Fibroblast of upper back skin (primary cell): Measurements from ENCODE around the gene ZNF662.
"Not testable (repeated sequence)": the region's sequence is repeated elsewhere in the genome, so short reads cannot be mapped to it uniquely, and the experiment has no call there.

Experiments
- DNase-seq: peaks from one replicate; pipeline ENCODE4 v3.0.0-alpha.2; 2013

ZNF662 gene

GRCh38 chr3:42906070-42906847 lies at the start of gene ZNF662:
Gene ZNF662 (plus strand): TSS chr3:42906142. CDS start chr3:42908115, 1,973 bp downstream.
- peak; percentile 20 for DNase-seq

GRCh38 chr3:42856544-42856943 lies 49.4 kb upstream of the ZNF662 start:
- DNase-seq, result no peak

GRCh38 chr3:42864321-42864950 lies 41.5 kb upstream of the ZNF662 start:
- DNase-seq, result no peak

GRCh38 chr3:42865256-42865655 lies 40.7 kb upstream of the ZNF662 start:
- DNase-seq, result no peak

GRCh38 chr3:42867138-42867537 lies 38.8 kb upstream of the ZNF662 start:
- no peak for DNase-seq

- DNase-seq, result no peak
These were observed 37.1 kb upstream of the ZNF662 start for GRCh38 chr3:42868841-42869240.

- DNase-seq, result no peak
These were observed 34.2 kb upstream of the ZNF662 start for GRCh38 chr3:42871592-42872196.

- DNase-seq, result no peak
These were observed 33.2 kb upstream of the ZNF662 start for GRCh38 chr3:42872718-42873117.

- no peak for DNase-seq
These were observed 32.5 kb upstream of the ZNF662 start for GRCh38 chr3:42873221-42873982.

GRCh38 chr3:42874749-42875148 lies 31.2 kb upstream of the ZNF662 start:
- DNase-seq, result no peak

GRCh38 chr3:42875325-42876151 lies 30.4 kb upstream of the ZNF662 start, which contains the start of gene CYP8B1:
Gene CYP8B1 (minus strand): TSS chr3:42875879. CDS start chr3:42875816, 63 bp downstream.
- no peak for DNase-seq

- no peak for DNase-seq
These were observed 29.5 kb upstream of the ZNF662 start for GRCh38 chr3:42876401-42876800.

GRCh38 chr3:42876940-42877720 lies 28.8 kb upstream of the ZNF662 start:
- no peak for DNase-seq

GRCh38 chr3:42877881-42878280 lies 28.1 kb upstream of the ZNF662 start:
- DNase-seq, result no peak

GRCh38 chr3:42880183-42880582 lies 25.8 kb upstream of the ZNF662 start:
- no peak for DNase-seq

GRCh38 chr3:42880601-42881451 lies 25.1 kb upstream of the ZNF662 start:
- peak; percentile 83 for DNase-seq

GRCh38 chr3:42883251-42883930 lies 22.6 kb upstream of the ZNF662 start:
- DNase-seq, result not testable (repeated sequence)

GRCh38 chr3:42884324-42884723 lies 21.6 kb upstream of the ZNF662 start:
- no peak for DNase-seq

GRCh38 chr3:42886294-42886822 lies 19.6 kb upstream of the ZNF662 start:
- no peak for DNase-seq

- no peak for DNase-seq
These were observed 18.9 kb upstream of the ZNF662 start for GRCh38 chr3:42887084-42887483.
